Prostate gland (tissue), 2 donors: ENCODE results near the gene UNC13C.

ENCODE experiments used
- POLR2A ChIP-seq: fragments of 450-650 bp; IDR thresholded peaks from one replicate; pipeline ENCODE4 v1.6.1; 2016; ENCODE audit warnings: antibody characterized with exemption, mild to moderate bottlenecking
- TF ChIP-seq, protein P1 (sequence below), 4 experiments: fragments of 200-600 bp in 2 of 4; fragments of 450-650 bp in 2 of 4; sonication (generic) in 2 of 4; IDR thresholded peaks; 1 replicate in 3 of 4; 2 replicates in 1 of 4; pipeline ENCODE4 v1.5.1; 2016 to 2019; ENCODE audit warnings: antibody characterized with exemption in 4 of 4, mild to moderate bottlenecking in 2 of 4, moderate library complexity in 2 of 4

DNA sequence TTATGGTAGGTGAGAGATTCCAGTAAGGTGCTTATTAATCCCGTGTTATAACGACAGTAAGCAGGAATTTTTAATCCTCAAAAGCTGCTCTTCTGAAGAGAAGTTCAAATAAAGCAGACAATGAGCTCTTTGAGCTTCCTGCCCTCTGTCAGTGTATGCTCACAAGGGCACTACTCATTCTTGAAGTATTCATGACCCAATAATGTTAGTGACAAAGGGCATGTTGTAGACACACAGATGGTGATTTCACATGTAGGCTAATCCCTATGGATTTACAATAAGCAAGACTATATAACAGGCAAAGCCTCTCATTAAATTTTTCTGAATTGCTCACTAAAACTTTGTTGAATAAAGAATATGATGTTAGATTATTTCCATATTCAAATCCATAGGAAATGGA, 639.9 kb downstream of the UNC13C start:
- TF ChIP-seq, protein P1, sequence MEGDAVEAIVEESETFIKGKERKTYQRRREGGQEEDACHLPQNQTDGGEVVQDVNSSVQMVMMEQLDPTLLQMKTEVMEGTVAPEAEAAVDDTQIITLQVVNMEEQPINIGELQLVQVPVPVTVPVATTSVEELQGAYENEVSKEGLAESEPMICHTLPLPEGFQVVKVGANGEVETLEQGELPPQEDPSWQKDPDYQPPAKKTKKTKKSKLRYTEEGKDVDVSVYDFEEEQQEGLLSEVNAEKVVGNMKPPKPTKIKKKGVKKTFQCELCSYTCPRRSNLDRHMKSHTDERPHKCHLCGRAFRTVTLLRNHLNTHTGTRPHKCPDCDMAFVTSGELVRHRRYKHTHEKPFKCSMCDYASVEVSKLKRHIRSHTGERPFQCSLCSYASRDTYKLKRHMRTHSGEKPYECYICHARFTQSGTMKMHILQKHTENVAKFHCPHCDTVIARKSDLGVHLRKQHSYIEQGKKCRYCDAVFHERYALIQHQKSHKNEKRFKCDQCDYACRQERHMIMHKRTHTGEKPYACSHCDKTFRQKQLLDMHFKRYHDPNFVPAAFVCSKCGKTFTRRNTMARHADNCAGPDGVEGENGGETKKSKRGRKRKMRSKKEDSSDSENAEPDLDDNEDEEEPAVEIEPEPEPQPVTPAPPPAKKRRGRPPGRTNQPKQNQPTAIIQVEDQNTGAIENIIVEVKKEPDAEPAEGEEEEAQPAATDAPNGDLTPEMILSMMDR (IDR thresholded peaks at IDR 0.05) = no peak
- no peak for TF ChIP-seq POLR2A
